ENCODE data around the gene GPR17. TPM values are rescaled to one million over a fixed set of nuclear protein-coding genes. Genes with fewer than 3 reads are reported as not detected.

Gene GPR17
- total and polyA plus RNA-seq, 2 experiments from 2014 or later: not detected

DNA sequence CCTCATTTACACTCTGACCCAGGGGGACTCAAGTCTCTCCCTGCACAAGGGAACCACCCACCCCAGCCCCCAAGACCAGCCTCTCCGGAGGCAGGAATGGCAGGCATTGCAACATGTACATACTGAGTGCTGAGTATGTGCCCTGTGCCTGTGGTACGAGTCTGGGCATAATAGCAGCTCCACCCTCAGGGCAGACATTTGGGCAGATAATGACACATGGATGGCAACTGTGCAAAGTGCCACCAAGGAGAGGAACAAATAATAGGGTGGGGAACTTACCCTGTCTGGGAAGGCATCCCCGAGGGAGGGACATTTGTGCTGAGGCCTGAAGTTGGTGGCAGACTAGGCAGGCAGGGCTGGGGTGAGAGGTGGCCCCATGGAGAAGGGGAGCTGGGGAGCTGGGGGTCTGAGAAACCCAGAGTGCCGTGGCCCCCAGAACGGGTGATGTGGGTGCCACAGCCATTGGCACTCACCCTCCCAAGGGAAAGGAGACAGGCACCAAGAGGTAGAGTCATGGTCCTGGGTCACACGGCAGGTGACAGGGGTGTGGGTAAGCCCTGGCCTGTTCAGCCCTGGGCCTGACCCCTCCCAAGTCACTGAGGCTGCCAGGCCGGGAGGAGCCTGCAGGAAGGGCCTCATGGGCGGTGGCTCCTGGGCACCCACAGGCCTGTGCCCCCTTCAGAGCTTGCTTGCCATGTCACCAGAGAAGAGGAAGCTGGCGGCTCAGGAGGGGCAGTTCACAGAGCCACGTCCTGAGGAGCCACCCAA lies 15.7 kb upstream of the GPR17 start:
- Histone ChIP-seq H3K9me2 (ENCODE audit: insufficient read depth) (no peaks in the 10 kb centered on the region), H3K27ac (ENCODE audit: low read depth) (no peak overlapping the region), H3K4me3 (no peak overlapping the region), H3K4me2 (no peak overlapping the region), H3K79me2 (replicated peaks; ENCODE audit: insufficient read depth) (no peaks in the 10 kb centered on the region), H2AFZ (no peak overlapping the region), H3K4me1 (ENCODE audit: insufficient read depth) (no peaks in the 10 kb centered on the region), H4K20me1 (replicated peaks; ENCODE audit: insufficient read depth) (no peaks in the 10 kb centered on the region), H3F3A (replicated peaks; ENCODE audit: low read depth) (no peaks in the 10 kb centered on the region), H3K27me3 (ENCODE audit: insufficient read depth) (no peaks in the 10 kb centered on the region), H3K36me3 (ENCODE audit: insufficient read depth) (no peaks in the 10 kb centered on the region)
- Mint-ChIP-seq H3K27ac (no peak overlapping the region), H3K4me1 (peaks cover 3% of the 10 kb centered on the region; the same call in 2 of the 3 replicates), H3K36me3 (ENCODE audit: low read depth) (no peaks in the 10 kb centered on the region), H3K9me3 (no peaks in the 10 kb centered on the region), H3K27me3 (ENCODE audit: insufficient read depth, low read depth, poor library complexity) (peaks cover 1% of the 10 kb centered on the region), H3K4me3 (no peak overlapping the region)
- DNase-seq (ENCODE audit: low spot score) (no peak), ATAC-seq (no peak)
- TF ChIP-seq CREB1 (CRISPR knock-in tag; IDR thresholded peaks at IDR 0.05; ENCODE audit: low read depth) (no peak), EZH2 (IDR thresholded peaks at IDR 0.05; ENCODE audit: low read depth, unreplicated experiment) (no peak), POLR2AphosphoS5 (IDR thresholded peaks at IDR 0.05; ENCODE audit: low read depth) (no peak), JUNB (IDR thresholded peaks at IDR 0.05; ENCODE audit: unreplicated experiment) (no peak), STAT1 (IDR thresholded peaks at IDR 0.05; ENCODE audit: unreplicated experiment) (no peak), EZH2phosphoT487 (IDR thresholded peaks at IDR 0.05; ENCODE audit: unreplicated experiment) (no peak), NANOG (IDR thresholded peaks at IDR 0.05; ENCODE audit: borderline replicate concordance) (no peak)
- TF ChIP-seq, protein P1, sequence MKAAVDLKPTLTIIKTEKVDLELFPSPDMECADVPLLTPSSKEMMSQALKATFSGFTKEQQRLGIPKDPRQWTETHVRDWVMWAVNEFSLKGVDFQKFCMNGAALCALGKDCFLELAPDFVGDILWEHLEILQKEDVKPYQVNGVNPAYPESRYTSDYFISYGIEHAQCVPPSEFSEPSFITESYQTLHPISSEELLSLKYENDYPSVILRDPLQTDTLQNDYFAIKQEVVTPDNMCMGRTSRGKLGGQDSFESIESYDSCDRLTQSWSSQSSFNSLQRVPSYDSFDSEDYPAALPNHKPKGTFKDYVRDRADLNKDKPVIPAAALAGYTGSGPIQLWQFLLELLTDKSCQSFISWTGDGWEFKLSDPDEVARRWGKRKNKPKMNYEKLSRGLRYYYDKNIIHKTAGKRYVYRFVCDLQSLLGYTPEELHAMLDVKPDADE (IDR thresholded peaks at IDR 0.05): no peak
- TF ChIP-seq, protein P2, sequence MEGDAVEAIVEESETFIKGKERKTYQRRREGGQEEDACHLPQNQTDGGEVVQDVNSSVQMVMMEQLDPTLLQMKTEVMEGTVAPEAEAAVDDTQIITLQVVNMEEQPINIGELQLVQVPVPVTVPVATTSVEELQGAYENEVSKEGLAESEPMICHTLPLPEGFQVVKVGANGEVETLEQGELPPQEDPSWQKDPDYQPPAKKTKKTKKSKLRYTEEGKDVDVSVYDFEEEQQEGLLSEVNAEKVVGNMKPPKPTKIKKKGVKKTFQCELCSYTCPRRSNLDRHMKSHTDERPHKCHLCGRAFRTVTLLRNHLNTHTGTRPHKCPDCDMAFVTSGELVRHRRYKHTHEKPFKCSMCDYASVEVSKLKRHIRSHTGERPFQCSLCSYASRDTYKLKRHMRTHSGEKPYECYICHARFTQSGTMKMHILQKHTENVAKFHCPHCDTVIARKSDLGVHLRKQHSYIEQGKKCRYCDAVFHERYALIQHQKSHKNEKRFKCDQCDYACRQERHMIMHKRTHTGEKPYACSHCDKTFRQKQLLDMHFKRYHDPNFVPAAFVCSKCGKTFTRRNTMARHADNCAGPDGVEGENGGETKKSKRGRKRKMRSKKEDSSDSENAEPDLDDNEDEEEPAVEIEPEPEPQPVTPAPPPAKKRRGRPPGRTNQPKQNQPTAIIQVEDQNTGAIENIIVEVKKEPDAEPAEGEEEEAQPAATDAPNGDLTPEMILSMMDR (conservative IDR thresholded peaks at IDR 0.05; ENCODE audit: low read depth in 2 of 2): no peak
- TF ChIP-seq, protein P3, sequence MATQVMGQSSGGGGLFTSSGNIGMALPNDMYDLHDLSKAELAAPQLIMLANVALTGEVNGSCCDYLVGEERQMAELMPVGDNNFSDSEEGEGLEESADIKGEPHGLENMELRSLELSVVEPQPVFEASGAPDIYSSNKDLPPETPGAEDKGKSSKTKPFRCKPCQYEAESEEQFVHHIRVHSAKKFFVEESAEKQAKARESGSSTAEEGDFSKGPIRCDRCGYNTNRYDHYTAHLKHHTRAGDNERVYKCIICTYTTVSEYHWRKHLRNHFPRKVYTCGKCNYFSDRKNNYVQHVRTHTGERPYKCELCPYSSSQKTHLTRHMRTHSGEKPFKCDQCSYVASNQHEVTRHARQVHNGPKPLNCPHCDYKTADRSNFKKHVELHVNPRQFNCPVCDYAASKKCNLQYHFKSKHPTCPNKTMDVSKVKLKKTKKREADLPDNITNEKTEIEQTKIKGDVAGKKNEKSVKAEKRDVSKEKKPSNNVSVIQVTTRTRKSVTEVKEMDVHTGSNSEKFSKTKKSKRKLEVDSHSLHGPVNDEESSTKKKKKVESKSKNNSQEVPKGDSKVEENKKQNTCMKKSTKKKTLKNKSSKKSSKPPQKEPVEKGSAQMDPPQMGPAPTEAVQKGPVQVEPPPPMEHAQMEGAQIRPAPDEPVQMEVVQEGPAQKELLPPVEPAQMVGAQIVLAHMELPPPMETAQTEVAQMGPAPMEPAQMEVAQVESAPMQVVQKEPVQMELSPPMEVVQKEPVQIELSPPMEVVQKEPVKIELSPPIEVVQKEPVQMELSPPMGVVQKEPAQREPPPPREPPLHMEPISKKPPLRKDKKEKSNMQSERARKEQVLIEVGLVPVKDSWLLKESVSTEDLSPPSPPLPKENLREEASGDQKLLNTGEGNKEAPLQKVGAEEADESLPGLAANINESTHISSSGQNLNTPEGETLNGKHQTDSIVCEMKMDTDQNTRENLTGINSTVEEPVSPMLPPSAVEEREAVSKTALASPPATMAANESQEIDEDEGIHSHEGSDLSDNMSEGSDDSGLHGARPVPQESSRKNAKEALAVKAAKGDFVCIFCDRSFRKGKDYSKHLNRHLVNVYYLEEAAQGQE (IDR thresholded peaks at IDR 0.05; ENCODE audit: unreplicated experiment): no peak
- TF ChIP-seq, protein P4, sequence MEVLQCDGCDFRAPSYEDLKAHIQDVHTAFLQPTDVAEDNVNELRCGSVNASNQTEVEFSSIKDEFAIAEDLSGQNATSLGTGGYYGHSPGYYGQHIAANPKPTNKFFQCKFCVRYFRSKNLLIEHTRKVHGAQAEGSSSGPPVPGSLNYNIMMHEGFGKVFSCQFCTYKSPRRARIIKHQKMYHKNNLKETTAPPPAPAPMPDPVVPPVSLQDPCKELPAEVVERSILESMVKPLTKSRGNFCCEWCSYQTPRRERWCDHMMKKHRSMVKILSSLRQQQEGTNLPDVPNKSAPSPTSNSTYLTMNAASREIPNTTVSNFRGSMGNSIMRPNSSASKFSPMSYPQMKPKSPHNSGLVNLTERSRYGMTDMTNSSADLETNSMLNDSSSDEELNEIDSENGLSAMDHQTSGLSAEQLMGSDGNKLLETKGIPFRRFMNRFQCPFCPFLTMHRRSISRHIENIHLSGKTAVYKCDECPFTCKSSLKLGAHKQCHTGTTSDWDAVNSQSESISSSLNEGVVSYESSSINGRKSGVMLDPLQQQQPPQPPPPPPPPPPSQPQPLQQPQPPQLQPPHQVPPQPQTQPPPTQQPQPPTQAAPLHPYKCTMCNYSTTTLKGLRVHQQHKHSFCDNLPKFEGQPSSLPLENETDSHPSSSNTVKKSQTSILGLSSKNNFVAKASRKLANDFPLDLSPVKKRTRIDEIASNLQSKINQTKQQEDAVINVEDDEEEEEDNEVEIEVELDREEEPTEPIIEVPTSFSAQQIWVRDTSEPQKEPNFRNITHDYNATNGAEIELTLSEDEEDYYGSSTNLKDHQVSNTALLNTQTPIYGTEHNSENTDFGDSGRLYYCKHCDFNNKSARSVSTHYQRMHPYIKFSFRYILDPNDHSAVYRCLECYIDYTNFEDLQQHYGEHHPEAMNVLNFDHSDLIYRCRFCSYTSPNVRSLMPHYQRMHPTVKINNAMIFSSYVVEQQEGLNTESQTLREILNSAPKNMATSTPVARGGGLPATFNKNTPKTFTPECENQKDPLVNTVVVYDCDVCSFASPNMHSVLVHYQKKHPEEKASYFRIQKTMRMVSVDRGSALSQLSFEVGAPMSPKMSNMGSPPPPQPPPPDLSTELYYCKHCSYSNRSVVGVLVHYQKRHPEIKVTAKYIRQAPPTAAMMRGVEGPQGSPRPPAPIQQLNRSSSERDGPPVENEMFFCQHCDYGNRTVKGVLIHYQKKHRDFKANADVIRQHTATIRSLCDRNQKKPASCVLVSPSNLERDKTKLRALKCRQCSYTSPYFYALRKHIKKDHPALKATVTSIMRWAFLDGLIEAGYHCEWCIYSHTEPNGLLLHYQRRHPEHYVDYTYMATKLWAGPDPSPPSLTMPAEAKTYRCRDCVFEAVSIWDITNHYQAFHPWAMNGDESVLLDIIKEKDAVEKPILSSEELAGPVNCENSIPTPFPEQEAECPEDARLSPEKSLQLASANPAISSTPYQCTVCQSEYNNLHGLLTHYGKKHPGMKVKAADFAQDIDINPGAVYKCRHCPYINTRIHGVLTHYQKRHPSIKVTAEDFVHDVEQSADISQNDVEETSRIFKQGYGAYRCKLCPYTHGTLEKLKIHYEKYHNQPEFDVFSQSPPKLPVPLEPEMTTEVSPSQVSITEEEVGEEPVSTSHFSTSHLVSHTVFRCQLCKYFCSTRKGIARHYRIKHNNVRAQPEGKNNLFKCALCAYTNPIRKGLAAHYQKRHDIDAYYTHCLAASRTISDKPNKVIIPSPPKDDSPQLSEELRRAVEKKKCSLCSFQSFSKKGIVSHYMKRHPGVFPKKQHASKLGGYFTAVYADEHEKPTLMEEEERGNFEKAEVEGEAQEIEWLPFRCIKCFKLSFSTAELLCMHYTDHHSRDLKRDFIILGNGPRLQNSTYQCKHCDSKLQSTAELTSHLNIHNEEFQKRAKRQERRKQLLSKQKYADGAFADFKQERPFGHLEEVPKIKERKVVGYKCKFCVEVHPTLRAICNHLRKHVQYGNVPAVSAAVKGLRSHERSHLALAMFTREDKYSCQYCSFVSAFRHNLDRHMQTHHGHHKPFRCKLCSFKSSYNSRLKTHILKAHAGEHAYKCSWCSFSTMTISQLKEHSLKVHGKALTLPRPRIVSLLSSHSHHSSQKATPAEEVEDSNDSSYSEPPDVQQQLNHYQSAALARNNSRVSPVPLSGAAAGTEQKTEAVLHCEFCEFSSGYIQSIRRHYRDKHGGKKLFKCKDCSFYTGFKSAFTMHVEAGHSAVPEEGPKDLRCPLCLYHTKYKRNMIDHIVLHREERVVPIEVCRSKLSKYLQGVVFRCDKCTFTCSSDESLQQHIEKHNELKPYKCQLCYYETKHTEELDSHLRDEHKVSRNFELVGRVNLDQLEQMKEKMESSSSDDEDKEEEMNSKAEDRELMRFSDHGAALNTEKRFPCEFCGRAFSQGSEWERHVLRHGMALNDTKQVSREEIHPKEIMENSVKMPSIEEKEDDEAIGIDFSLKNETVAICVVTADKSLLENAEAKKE (CRISPR knock-in tag; IDR thresholded peaks at IDR 0.05): no peak

All from GM23338 (cell line).